Measurements from ENCODE around the gene DDX18.

DDX18 gene

DNA sequence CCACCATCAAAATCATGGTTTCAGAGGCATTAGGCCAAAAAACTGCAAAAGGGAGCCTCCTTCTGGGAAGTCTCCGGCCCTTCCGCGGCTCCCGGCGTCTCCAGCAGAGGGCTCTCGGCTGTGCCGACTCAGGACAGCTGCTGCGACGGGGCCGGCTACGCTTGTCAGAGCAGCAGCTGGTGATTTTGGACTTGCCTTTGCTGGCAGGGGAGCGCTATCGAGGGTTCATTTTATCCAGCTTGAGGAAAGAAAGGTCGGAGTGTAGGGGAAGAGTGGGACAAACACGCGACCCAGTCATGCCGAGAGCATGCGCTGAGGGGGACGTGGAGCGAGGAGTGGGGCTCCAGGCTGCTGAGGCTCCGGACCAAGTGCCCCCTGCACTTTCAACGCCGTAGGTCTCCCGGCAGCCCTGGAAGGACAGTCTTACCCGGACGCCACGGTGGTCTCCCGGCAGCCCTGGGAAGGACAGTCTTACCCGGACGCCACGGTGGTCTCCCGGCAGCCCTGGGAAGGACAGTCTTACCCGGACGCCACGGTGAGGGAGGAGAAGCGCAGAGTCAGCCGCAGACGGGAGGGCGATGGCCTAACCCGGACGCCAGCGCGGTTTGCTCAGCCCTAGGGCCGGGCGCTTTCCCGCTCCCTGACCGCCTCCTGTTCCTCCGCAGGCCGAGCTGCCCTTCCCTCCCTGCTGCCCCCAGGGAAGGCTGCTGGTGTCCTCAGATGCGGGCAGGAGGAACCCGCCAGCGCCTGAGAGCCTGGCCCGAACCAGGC, 21.7 kb downstream of the DDX18 start:
- DNase-seq: peak; percentile 78

DNA sequence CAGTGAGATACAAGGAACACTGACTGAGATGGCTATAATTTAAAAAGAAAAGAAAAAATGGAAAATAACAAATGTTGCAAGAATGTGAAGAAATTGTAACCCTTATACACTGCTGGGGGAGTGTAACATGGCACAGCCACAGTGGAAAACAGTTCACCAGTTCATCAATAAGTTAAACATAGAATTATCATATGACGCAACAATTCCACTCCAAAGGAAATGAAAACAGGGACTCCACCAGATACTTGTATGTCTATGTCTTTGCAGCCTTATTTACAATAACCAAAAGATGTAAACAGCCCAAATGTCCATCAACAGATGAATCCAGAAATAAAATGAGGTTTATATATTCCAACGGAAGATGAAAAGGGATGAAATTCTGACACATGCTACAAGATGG, 30.8 kb downstream of the DDX18 start:
- DNase-seq: no peak

DNA sequence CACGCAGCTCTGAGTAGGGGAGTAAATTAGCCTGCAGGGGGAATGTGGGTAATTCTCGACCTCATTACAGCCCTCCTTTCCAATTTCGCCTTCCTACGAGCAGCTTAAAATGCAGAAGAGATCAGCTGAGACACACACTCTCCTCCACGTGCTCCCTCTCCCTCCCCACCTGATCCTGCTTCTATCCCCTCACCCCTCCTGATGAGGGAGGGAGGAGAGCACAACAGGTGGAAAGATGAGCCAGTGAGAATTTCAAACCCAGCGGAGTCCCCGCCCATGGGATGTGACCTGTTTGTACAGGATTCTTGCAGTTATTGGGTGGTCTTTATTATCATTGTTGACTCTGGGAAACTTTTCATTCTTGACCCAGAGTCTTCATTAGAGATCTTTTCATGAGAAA, 35.5 kb downstream of the DDX18 start:
- no peak for DNase-seq

DNA sequence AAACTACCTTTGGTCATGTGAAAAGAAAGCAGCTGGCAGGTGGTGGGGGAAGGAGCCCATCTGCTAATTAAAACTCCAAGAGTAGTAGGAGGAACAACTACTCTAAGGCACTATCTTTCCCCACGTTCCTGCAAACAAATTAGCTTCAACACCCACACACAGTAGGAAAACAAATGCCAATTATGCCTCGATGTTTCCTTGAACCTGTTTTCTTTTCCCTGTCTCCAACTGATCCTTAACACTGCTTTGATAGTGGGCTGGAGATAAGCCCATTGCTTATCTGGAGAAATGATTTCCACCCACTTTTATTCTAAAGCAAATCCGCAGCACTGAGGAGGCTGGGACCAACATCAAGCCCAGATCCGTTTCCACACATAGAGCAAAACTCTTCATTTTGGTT, 36.0 kb downstream of the DDX18 start:
- DNase-seq: no peak

DNA sequence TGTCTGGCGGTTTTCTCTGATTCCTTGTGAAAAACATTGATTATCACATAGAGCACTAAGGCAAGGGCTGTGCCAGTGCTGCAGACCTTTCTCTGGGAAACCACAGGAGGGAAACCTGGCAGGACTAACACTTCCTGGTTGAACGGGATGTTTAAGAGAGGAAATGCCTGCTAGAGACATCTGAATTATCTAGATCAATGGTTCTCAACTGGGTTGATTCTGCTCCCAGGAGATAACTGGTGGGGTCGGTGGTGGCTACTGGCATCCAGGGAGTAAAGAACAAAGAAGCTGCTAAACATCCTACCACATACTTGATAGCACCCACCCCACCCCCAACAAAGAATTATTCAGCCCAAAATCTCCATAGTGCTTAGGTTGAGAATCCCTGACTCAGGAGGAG, 37.5 kb downstream of the DDX18 start:
- DNase-seq: no peak

DNA sequence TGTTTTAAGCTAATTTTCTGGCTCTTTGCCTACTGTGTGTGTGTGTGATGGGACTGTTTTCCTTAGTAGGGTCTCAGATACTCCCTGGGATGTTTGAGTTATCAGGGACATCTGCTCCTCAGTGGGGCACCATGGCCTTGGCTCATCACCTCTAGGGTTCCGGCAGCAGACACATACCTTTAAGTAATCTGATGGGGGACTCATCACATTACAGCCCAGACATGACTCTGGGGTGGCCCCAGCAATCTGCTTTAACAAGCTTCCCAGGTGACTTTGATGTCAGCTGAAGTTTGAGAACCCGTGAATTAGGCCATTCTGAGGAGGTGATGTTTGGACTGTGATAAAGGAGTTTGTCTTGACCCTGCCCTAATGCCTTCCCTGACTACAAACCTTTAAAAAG, 38.8 kb downstream of the DDX18 start:
- no peak for DNase-seq

DNA sequence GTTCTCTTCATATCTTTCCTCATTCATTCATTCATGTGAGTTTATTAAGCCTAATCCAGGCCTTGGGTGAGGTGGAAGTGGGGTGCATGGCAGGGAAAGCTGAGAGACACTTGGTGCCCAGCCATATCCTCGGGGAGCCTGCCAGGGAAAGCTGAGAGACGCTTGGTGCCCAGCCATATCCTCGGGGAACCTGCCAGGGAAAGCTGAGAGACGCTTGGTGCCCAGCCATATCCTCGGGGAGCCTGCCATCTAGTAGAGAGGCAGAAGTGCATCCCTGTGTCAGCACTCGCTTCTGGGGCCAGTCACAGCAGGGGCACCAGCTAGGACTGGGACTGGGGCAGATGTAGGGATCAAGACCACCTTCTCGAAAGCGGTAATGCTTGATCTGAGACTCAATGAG, 39.4 kb downstream of the DDX18 start:
- DNase-seq: no peak

DNA sequence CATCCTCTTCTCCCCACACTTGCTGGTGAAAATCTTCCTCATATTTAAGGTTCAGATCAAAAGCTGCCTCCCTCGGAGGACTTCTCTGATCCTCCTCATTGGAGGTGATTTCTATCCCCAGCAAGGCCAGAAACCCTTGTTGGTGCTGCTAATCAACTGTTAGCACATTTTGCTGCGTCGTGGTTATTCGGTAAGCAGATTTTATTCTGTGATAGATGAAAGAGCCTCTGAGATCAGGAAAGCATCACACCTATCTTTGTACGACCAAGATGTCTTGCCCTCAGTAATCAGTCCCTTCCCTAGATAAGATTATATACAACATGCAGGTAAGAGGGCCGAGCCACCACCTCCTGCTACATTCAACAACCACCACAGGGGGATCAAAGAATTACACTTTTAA, 40.1 kb downstream of the DDX18 start:
- no peak for DNase-seq

DNA sequence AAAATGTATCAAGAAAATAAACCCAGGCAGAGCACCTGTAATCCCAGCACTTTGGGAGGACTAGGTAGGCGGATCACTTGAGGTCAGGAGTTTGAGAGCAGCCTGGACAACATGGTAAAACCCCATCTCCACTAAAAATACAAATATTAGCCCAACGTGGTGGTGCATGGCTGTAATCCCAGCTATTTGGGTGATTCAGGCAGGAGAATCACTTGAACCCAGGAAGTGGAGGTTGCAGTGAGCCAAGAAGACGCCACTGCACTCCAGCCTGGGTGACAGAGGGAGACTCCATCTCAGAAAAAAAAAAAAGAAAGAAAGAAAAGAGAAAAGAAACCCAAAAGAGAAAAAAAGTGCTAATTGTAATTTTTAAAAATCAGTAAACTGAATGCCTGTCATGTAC, 41.4 kb downstream of the DDX18 start:
- DNase-seq: peak; percentile 21

DNA sequence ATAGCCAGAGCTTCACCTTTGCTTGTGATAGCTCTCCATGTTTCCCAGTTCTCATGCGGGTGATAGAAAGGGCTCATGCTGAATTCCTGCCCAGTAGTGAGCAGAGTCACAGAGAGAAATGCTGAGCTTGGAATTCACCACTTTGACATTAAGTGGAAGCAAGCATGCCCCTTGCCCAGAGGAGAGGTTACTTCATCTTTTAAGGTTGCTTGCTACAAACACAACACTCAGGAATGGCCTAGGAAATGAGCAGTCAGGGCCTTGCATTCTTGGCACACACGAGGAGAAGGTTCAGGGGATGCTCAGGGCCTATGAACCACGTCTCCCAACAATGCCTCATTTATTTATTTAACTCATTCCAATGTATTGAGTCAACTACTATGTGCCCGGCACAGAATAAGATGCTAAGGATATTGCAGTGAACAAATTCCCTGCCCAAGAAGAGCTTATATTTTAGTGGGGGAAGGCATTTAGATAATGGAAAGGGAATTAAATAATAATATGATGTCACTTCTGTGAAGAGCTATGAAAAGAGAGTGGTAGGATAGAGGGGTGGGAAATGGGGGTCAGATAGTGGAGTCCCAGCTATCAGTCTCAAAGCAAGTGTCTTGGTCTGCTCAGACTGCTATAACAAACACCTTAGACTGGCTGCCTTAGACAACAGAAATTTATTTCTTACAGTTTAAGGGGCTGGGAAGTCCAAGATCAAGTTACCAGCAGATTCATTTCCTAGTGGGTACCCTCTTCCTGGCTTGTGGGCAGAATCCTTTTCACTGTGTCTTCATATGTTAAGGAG, 42.1 kb downstream of the DDX18 start:
- peak; percentile 95 for DNase-seq

DNA sequence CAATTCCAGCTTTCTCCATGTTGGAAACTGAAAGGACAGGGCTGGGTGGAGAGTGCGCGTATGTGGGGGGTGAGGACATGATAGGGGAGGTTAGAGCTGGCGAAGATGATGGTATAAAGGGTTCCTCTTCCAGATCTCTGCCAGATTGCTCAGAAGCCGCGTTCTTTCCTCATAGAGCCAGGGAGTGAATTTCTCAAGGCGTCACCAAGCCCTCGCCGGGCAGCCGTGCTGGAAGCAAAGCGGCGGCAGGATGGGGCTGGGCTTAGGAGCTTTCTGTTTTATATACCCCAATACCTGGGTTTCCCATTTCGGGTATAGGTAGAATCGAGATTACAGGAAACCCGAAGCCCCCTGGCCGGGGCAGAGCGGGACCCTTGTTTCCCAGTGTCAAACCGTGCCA, 43.8 kb downstream of the DDX18 start:
- no peak for DNase-seq

DNA sequence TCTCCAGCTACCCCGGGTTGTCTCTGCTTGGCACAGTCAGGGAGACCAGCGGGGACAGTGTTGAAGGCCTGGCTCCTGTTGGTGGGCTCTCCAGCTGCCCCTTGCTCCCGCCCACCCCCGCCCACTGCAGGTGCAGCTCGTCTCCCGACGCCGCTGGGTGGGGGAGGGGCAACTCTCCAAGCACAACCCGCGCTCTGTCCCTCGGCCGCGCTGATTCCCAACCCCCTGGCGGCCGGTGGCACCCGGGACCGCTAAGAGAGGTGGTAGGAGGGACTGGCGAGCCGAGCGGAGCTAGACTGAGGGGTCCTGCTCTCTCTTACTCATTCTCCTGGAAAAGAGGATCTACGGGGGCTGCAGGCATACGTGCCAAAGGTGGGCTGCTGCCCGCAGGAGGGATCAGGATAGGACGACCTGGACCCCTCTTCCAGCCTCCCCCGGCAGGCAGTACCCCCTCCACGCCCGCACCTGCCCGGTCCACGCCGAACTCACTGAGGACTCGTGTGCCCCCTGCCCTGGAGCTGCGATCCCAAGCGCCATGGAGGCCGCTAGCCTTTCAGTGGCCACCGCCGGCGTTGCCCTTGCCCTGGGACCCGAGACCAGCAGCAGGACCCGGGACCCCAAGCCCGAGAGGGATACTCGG, 44.5 kb downstream of the DDX18 start:
- DNase-seq: no peak

DNA sequence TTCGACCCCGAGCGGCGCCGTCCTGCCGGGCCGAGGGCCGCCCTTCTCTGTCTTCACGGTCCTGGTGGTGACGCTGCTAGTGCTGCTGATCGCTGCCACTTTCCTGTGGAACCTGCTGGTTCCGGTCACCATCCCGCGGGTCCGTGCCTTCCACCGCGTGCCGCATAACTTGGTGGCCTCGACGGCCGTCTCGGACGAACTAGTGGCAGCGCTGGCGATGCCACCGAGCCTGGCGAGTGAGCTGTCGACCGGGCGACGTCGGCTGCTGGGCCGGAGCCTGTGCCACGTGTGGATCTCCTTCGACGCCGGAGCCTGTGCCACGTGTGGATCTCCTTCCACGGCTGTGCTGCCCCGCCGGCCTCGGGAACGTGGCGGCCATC, 45.0 kb downstream of the DDX18 start:
- DNase-seq: no peak

DNA sequence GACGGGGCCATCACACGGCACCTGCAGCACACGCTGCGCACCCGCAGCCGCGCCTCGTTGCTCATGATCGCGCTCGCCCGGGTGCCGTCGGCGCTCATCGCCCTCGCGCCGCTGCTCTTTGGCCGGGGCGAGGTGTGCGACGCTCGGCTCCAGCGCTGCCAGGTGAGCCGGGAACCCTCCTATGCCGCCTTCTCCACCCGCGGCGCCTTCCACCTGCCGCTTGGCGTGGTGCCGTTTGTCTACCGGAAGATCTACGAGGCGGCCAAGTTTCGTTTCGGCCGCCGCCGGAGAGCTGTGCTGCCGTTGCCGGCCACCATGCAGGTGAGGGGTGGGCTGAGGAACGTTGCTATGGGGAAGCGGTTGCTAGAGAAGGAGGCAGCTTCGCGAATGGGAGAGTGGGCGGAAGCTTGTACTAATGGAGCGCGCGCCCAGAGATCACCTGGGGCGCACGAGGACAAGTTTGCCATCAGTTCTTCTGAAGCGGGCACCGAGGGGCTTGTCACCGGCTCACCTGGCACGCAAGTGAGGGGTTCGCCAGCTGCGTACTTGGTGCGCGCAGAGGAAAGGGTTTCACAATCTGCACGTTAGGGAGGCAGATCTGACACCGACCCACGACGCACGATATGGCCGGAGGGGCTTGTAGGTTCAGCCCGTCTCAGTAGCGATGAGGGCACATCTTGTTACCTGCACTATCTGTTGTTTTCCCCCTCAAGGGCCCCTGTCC, 45.6 kb downstream of the DDX18 start:
- no peak for DNase-seq

DNA sequence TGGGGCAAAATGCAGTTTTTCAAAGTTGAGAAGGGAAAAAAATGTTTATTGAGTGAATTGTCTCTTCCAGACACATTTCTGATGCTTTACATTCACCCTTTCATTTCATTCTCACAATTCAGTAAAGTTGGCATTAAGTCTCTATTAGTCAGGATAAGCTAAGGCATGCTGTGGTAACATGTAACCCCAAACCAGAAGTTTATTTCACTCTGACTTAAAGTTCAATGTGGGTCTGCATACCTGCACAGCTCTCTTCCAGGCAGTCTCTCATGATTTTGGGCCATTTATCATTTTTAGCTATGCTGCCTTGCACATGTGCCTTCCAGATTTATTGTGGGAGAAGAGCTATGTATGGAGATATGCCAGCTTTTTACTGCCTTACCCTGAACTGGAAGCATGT, 48.0 kb downstream of the DDX18 start:
- DNase-seq: no peak

DNA sequence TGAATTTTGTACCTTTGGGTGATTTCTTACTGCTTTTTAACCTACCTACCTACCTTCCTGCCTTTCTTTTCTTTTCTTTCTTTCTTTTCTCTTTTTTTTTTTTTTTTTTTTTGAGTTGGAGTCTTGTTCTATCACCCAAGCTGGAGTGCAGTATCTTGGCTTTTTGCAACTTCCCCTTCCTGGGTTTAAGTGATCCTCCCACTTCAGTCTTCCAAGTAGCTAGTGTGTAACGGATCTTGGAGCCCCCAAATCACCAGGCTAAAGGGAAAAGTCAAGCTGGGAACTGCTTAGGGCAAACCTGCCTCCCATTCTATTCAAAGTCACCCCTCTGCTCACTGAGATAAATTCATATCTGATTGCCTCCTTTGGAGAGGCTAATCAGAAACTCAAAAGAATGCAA, 61.3 kb downstream of the DDX18 start:
- DNase-seq: no peak

DNA sequence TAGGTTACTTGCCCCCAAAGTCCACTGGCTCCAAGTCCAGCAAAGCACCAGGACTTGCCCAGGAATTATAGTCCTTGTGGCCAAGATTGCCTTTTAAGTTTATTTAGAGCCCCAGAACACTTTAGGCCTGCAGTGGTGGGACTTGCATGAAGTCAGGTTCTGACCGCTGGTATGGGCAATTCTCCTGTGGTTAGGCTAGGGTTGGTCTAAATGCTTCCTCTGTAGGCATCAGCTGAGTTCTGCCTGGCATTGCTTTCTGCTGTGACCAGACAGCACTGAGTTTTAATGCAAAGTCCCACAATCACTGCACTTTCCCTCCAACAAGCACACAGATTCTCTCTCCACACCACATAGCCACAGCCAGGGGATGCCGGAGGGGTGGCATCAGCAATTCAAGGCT, 64.5 kb downstream of the DDX18 start:
- no peak for DNase-seq
